CD14-positive monocyte (primary cell): ENCODE results near the gene PXDN. TPM values are rescaled to one million over a fixed set of nuclear protein-coding genes. Genes with fewer than 3 reads are reported as not detected.

Experiments
- DNase-seq, 3 donors: peaks; one replicate each; pipeline ENCODE4 v3.0.0-alpha.2; 2011 to 2022
- H2AFZ ChIP-seq: 2 replicates; pipeline ENCODE4 v1.6.0; 2012; ENCODE audit warnings: mild to moderate bottlenecking, low read depth, low read length, inconsistent platforms; ENCODE audit not compliant: insufficient read depth, poor library complexity, severe bottlenecking
- H3K27ac ChIP-seq, 2 donors: 1 replicate in 1 of 2; 2 replicates in 1 of 2; pipeline ENCODE4 v1.5.1; 2012 to 2013; ENCODE audit warnings: low read length in 2 of 2, control low read depth in 1 of 2, inconsistent platforms in 1 of 2, low read depth in 1 of 2, mild to moderate bottlenecking in 1 of 2
- H3K27me3 ChIP-seq, 2 donors: one replicate each; pipeline versions ENCODE4 v1.6.0 to v1.6.1; 2011 to 2013; ENCODE audit warnings: low read length in 2 of 2; ENCODE audit not compliant: control insufficient read depth in 2 of 2, insufficient read depth in 2 of 2
- H3K36me3 ChIP-seq, 2 donors: replicated peaks in 1 of 2; 1 replicate in 1 of 2; 2 replicates in 1 of 2; pipeline versions ENCODE4 v1.5.1 to v1.6.1; 2012 to 2013; ENCODE audit warnings: low read length in 2 of 2, control low read depth in 1 of 2, inconsistent platforms in 1 of 2, mild to moderate bottlenecking in 1 of 2; ENCODE audit not compliant: insufficient read depth in 2 of 2, control insufficient read depth in 1 of 2
- H3K4me1 ChIP-seq, 2 donors: 1 replicate in 1 of 2; 2 replicates in 1 of 2; pipeline versions ENCODE4 v1.5.1 to v1.6.1; 2012 to 2013; ENCODE audit warnings: low read length in 2 of 2, control low read depth in 1 of 2, inconsistent platforms in 1 of 2, mild to moderate bottlenecking in 1 of 2, moderate library complexity in 1 of 2; ENCODE audit not compliant: insufficient read depth in 2 of 2, control insufficient read depth in 1 of 2
- H3K4me2 ChIP-seq: replicated peaks from 2 replicates; pipeline ENCODE3; 2012; ENCODE audit warnings: low read length, moderate library complexity, mild to moderate bottlenecking; ENCODE audit not compliant: poor library complexity, severe bottlenecking; ENCODE audit errors: extremely low read depth
- H3K4me3 ChIP-seq, 3 experiments: fragments of 200-600 bp in 1 of 3; sonication (generic) in 1 of 3; replicated peaks in 1 of 3; 1 replicate in 2 of 3; 2 replicates in 1 of 3; pipeline ENCODE4 v1.5.1; 2011 to 2013; ENCODE audit warnings: low read length in 3 of 3, mild to moderate bottlenecking in 3 of 3, control low read depth in 2 of 3, low read depth in 2 of 3, inconsistent platforms in 1 of 3, moderate library complexity in 1 of 3
- H3K79me2 ChIP-seq: 2 replicates; pipeline ENCODE4 v1.6.0; 2012; ENCODE audit warnings: mild to moderate bottlenecking, control low read depth, inconsistent platforms, low read length, moderate library complexity; ENCODE audit not compliant: insufficient read depth
- H3K9ac ChIP-seq: 2 replicates; pipeline ENCODE4 v1.6.0; 2017; ENCODE audit warnings: low read length, mild to moderate bottlenecking; ENCODE audit not compliant: insufficient read depth, poor library complexity, severe bottlenecking
- H3K9me3 ChIP-seq, 2 donors: replicated peaks in 1 of 2; 1 replicate in 1 of 2; 2 replicates in 1 of 2; pipeline versions ENCODE4 v1.5.1 to v1.6.1; 2012 to 2013; ENCODE audit warnings: low read length in 2 of 2, control low read depth in 1 of 2; ENCODE audit not compliant: control insufficient read depth in 1 of 2, insufficient read depth in 1 of 2
- H4K20me1 ChIP-seq: 2 replicates; pipeline ENCODE4 v1.6.0; 2012; ENCODE audit warnings: mild to moderate bottlenecking, low read length, control low read depth, moderate library complexity; ENCODE audit not compliant: insufficient read depth
- H3K27ac Mint-ChIP-seq, 7 donors: one replicate each; pipeline ENCODE4 v1.8.0; 2020; ENCODE audit warnings: mild to moderate bottlenecking in 7 of 7, mixed read lengths in 7 of 7, moderate library complexity in 6 of 7, inconsistent platforms in 2 of 7
- H3K27me3 Mint-ChIP-seq, 3 donors: one replicate each; pipeline ENCODE4 v1.8.0; 2021 to 2022; ENCODE audit warnings: low read depth in 3 of 3, mild to moderate bottlenecking in 3 of 3, mixed read lengths in 3 of 3, moderate library complexity in 3 of 3, inconsistent platforms in 1 of 3
- H3K36me3 Mint-ChIP-seq, 2 donors: one replicate each; pipeline ENCODE4 v1.8.0; 2020; ENCODE audit warnings: mixed read lengths in 2 of 2, inconsistent platforms in 1 of 2, mild to moderate bottlenecking in 1 of 2
- H3K4me1 Mint-ChIP-seq: one replicate; pipeline ENCODE4 v1.8.0; 2020; ENCODE audit warnings: mild to moderate bottlenecking, mixed read lengths
- H3K4me3 Mint-ChIP-seq, 2 donors: one replicate each; pipeline ENCODE4 v1.8.0; 2020; ENCODE audit warnings: mild to moderate bottlenecking in 2 of 2, mixed read lengths in 2 of 2, moderate library complexity in 1 of 2
- H3K9me3 Mint-ChIP-seq, 7 donors: one replicate each; pipeline ENCODE4 v1.8.0; 2020 to 2022; ENCODE audit warnings: mixed read lengths in 7 of 7, mild to moderate bottlenecking in 6 of 7, moderate library complexity in 6 of 7, inconsistent platforms in 2 of 7
- CTCF ChIP-seq: fragments of 200-600 bp; IDR thresholded peaks from one replicate; pipeline ENCODE4 v1.8.0; 2022; ENCODE audit warnings: antibody characterized with exemption, mild to moderate bottlenecking
- WGBS: methylation state at CpG from one replicate; pipeline ENCODE4 v1.1.5; 2013; ENCODE audit warnings: missing lambda C conversion rate; ENCODE audit not compliant: insufficient coverage; 5-methylcytosine and 5-hydroxymethylcytosine counted together
- intact Hi-C, 2 donors: fragments of 100-400 bp; cut with micrococcal nuclease; formaldehyde crosslinking; loops; one replicate each; pipeline versions ENCODE4 v1.15.0 to v1.15.1; 2023
- polyA plus RNA-seq, 3 donors: library from polyadenylated mRNA; depleted of rRNA in 1 of 3; unstranded in 2 of 3; stranded (reverse) in 1 of 3; fragments of 300-500 nt in 2 of 3; fragments of >200 nt in 1 of 3; fragmentation: Illumina TruSeq in 2 of 3; gene quantifications; 1 replicate in 2 of 3; 2 replicates in 1 of 3; pipeline ENCODE4 v1.2.3, GENCODE V29; 2012 to 2021

PXDN gene
- polyA plus RNA-seq, 3 donors: not detected

DNA sequence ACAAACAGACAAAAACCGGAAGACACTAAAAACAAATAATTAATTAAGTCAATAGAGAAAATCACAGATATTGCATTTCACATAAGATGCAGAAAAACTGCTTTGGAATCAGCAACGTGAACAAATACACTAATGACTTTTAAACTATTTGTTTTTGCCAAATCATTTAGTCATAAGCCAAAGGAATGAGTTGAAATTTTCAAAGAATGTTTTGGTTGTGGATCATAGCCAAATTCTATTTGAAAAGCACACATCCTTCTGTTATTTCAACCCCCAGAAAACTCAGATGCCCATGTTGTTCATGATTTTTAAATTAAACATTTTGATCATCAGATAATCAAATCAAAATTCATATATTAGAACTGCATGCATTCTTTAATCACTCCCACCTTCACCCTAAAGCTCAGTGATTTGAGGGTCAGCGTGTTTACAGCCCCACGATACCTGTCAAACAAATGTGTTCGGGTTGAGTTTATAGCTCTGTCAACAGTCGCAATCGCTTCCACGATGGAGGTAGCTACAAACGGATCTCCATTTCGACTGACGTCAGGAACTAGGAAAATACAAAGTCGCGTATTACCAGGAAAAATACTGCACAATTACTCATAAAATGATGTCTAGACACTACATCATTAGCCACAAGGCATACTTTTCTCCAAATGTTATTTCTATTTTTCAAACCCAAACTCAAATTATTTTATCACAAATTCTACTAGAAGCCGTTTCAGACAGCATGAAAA lies 90.2 kb downstream of the PXDN start:
- no peaks in the 10 kb centered on the region for H3K79me2 ChIP-seq
- Mint-ChIP-seq H3K4me3 (no peak overlapping the region), H3K36me3 (no peaks in the 10 kb centered on the region), H3K27ac (no peak overlapping the region), H3K27me3 (peaks cover 0 to 3% (median 2%) of the 10 kb centered on the region in 3 donors), H3K4me1 (no peaks in the 10 kb centered on the region), H3K9me3 (peaks cover 4 to 17% (median 8%) of the 10 kb centered on the region in 7 donors)
- intact Hi-C loops: no loop called here
- H3K27me3 ChIP-seq: no peaks in the 10 kb centered on the region
- H2AFZ ChIP-seq: no peak overlapping the region
- 93% methylated on average over 12 of the region's 14 CpGs for WGBS
- peaks cover 0 to 10% of the 10 kb centered on the region in 2 donors for H3K9me3 ChIP-seq
- DNase-seq: no peak
- H4K20me1 ChIP-seq: no peaks in the 10 kb centered on the region
- H3K4me3 ChIP-seq: no peak overlapping the region
- no peaks in the 10 kb centered on the region for H3K4me1 ChIP-seq
- H3K9ac ChIP-seq: no peak overlapping the region
- no peak overlapping the region for H3K27ac ChIP-seq
- no peaks in the 10 kb centered on the region for H3K36me3 ChIP-seq
- TF ChIP-seq CTCF: no peak
- H3K4me2 ChIP-seq: no peak overlapping the region

- peaks cover 0 to 2% (median 2%) of the 10 kb centered on the region in 3 donors for H3K27me3 Mint-ChIP-seq
- Histone ChIP-seq H3K27ac (no peak overlapping the region), H3K27me3 (no peaks in the 10 kb centered on the region), H2AFZ (no peak overlapping the region), H3K4me1 (no peaks in the 10 kb centered on the region), H3K79me2 (no peaks in the 10 kb centered on the region), H3K4me3 (no peak overlapping the region), H3K9me3 (peaks cover 0 to 21% of the 10 kb centered on the region in 2 donors), H4K20me1 (no peaks in the 10 kb centered on the region), H3K9ac (no peak overlapping the region), H3K4me2 (no peak overlapping the region), H3K36me3 (no peaks in the 10 kb centered on the region)
- no peak overlapping the region for H3K27ac Mint-ChIP-seq
- TF ChIP-seq CTCF: no peak
- no peak for DNase-seq
- WGBS: 92% methylated on average over 5 of the region's 9 CpGs
- intact Hi-C loops: no loop called here
- H3K36me3 Mint-ChIP-seq: no peaks in the 10 kb centered on the region
- peaks cover 11 to 26% (median 19%) of the 10 kb centered on the region in 7 donors for H3K9me3 Mint-ChIP-seq
- H3K4me1 Mint-ChIP-seq: no peaks in the 10 kb centered on the region
- no peak overlapping the region for H3K4me3 Mint-ChIP-seq
Measured at GRCh38 chr2:1652034-1652790, 92.1 kb downstream of the PXDN start.
